ENCODE results near the gene MOB3B. TPM values are rescaled to one million over a fixed set of nuclear protein-coding genes. Genes with fewer than 3 reads are reported as not detected.

Gene MOB3B
- total RNA-seq, 1 donor from 2014 or later: 14.0 TPM

- H3K27ac ChIP-seq: no peak overlapping the region
- H3K27ac Mint-ChIP-seq: no peak overlapping the region
- H3F3A ChIP-seq (ENCODE audit: low read depth): no peaks in the 10 kb centered on the region
- H2AFZ ChIP-seq (replicated peaks): no peak overlapping the region
- peaks cover 27% of the 10 kb centered on the region for H3K79me2 ChIP-seq (ENCODE audit: low read depth)
- no peak overlapping the region for H3K9ac ChIP-seq
- no peak for DNase-seq (ENCODE audit: low spot score)
- H3K4me3 ChIP-seq: no peak overlapping the region
- peaks cover 18% of the 10 kb centered on the region for H3K36me3 Mint-ChIP-seq
- no peaks in the 10 kb centered on the region for H3K27me3 ChIP-seq
- TF ChIP-seq CTCF (IDR thresholded peaks at IDR 0.05) (no peak), EZH2 (IDR thresholded peaks at IDR 0.05) (no peak), EZH2phosphoT487 (IDR thresholded peaks at IDR 0.05) (no peak)
- no peaks in the 10 kb centered on the region for H3K4me1 ChIP-seq
- peaks cover 7% of the 10 kb centered on the region for H4K20me1 ChIP-seq (ENCODE audit: low read depth)
- no peak overlapping the region for H3K4me3 Mint-ChIP-seq
- H3K36me3 ChIP-seq: peaks cover 42% of the 10 kb centered on the region
- H3K9me3 ChIP-seq (ENCODE audit: low read depth): no peaks in the 10 kb centered on the region
- H3K9me3 Mint-ChIP-seq: no peaks in the 10 kb centered on the region
- H3K4me1 Mint-ChIP-seq: no peaks in the 10 kb centered on the region
- no peaks in the 10 kb centered on the region for H3K27me3 Mint-ChIP-seq (ENCODE audit: insufficient read depth, low read depth)
- no peak overlapping the region for H3K4me2 ChIP-seq
Observed at GRCh38 chr9:27563738-27564430, 34.3 kb upstream of the MOB3B start.

GRCh38 chr9:27561685-27562084 is 32.1 kb upstream of the MOB3B start:
- no peak overlapping the region for H3K4me2 ChIP-seq
- no peak overlapping the region for H3K4me3 Mint-ChIP-seq
- no peak overlapping the region for H3K9ac ChIP-seq
- H3K36me3 ChIP-seq: peaks cover 60% of the 10 kb centered on the region
- H3K27ac ChIP-seq: no peak overlapping the region
- DNase-seq (ENCODE audit: low spot score): no peak
- no peak overlapping the region for H3K4me3 ChIP-seq
- no peaks in the 10 kb centered on the region for H3K4me1 Mint-ChIP-seq
- no peak for TF ChIP-seq EZH2phosphoT487 (IDR thresholded peaks at IDR 0.05)
- TF ChIP-seq CTCF (IDR thresholded peaks at IDR 0.05): no peak
- no peak for TF ChIP-seq EZH2 (IDR thresholded peaks at IDR 0.05)
- H3K79me2 ChIP-seq (ENCODE audit: low read depth): peaks cover 6% of the 10 kb centered on the region
- H2AFZ ChIP-seq (replicated peaks): no peak overlapping the region
- no peaks in the 10 kb centered on the region for H3K9me3 Mint-ChIP-seq
- no peaks in the 10 kb centered on the region for H3K9me3 ChIP-seq (ENCODE audit: low read depth)
- H3K27me3 ChIP-seq: no peaks in the 10 kb centered on the region
- no peaks in the 10 kb centered on the region for H3F3A ChIP-seq (ENCODE audit: low read depth)
- H3K4me1 ChIP-seq: no peaks in the 10 kb centered on the region
- H3K27ac Mint-ChIP-seq: no peak overlapping the region
- no peaks in the 10 kb centered on the region for H3K27me3 Mint-ChIP-seq (ENCODE audit: insufficient read depth, low read depth)
- H3K36me3 Mint-ChIP-seq: peaks cover 21% of the 10 kb centered on the region
- no peaks in the 10 kb centered on the region for H4K20me1 ChIP-seq (ENCODE audit: low read depth)

GRCh38 chr9:27560457-27560856 is 30.8 kb upstream of the MOB3B start:
- H3K36me3 Mint-ChIP-seq: peaks cover 15% of the 10 kb centered on the region
- no peak overlapping the region for H3K4me2 ChIP-seq
- no peaks in the 10 kb centered on the region for H3K4me1 ChIP-seq
- peaks cover 63% of the 10 kb centered on the region for H3K36me3 ChIP-seq
- H3K9me3 ChIP-seq (ENCODE audit: low read depth): no peaks in the 10 kb centered on the region
- no peak for TF ChIP-seq EZH2phosphoT487 (IDR thresholded peaks at IDR 0.05)
- TF ChIP-seq CTCF (IDR thresholded peaks at IDR 0.05): no peak
- TF ChIP-seq EZH2 (IDR thresholded peaks at IDR 0.05): no peak
- H3K9ac ChIP-seq: no peak overlapping the region
- no peaks in the 10 kb centered on the region for H4K20me1 ChIP-seq (ENCODE audit: low read depth)
- H2AFZ ChIP-seq (replicated peaks): no peak overlapping the region
- H3K27ac ChIP-seq: no peak overlapping the region
- no peaks in the 10 kb centered on the region for H3K9me3 Mint-ChIP-seq
- no peak overlapping the region for H3K27ac Mint-ChIP-seq
- H3K4me3 ChIP-seq: no peak overlapping the region
- no peak for DNase-seq (ENCODE audit: low spot score)
- no peaks in the 10 kb centered on the region for H3K27me3 ChIP-seq
- no peaks in the 10 kb centered on the region for H3K4me1 Mint-ChIP-seq
- no peaks in the 10 kb centered on the region for H3F3A ChIP-seq (ENCODE audit: low read depth)
- no peak overlapping the region for H3K4me3 Mint-ChIP-seq
- no peaks in the 10 kb centered on the region for H3K79me2 ChIP-seq (ENCODE audit: low read depth)
- no peaks in the 10 kb centered on the region for H3K27me3 Mint-ChIP-seq (ENCODE audit: insufficient read depth, low read depth)
